Pancreas (tissue), 10 donors: ENCODE results near the gene KRTAP5-2. TPM values are rescaled to one million over a fixed set of nuclear protein-coding genes. Genes with fewer than 3 reads are reported as not detected.
A peak's percentile ranks its signal among the peaks of the same experiment; 100 is the strongest.

Source experiments
- ATAC-seq, 4 donors: fragments of 200-7000 bp; cut with Tn5 transposase; one replicate each; pipeline versions ENCODE4 v1.8.0 to v1.9.1; 2020; ENCODE audit warnings: mild to moderate bottlenecking in 4 of 4, moderate library complexity in 4 of 4
- DNase-seq, 6 donors: peaks; one replicate each; pipeline ENCODE4 v3.0.0-alpha.2; 2020
- FAIRE-seq: peaks from 2 replicates; lab custom pipeline; 2012; peaks lifted over from hg19 to GRCh38; lab: Jason Lieb, UNC
- H3K27ac ChIP-seq, 4 donors: fragments of 200-600 bp; sonication (generic); 1 replicate in 3 of 4; 2 replicates in 1 of 4; pipeline versions ENCODE4 v1.5.0 to v1.8.0; 2020
- H3K27me3 ChIP-seq, 4 donors: fragments of 200-600 bp; one replicate each; pipeline ENCODE4 v1.8.0; 2021
- H3K36me3 ChIP-seq, 3 donors: fragments of 200-600 bp; sonication (generic) in 1 of 3; one replicate each; pipeline versions ENCODE4 v1.5.0 to v1.8.0; 2020 to 2021
- H3K4me1 ChIP-seq, 3 donors: fragments of 200-600 bp; one replicate each; pipeline ENCODE4 v1.8.0; 2021
- H3K4me3 ChIP-seq, 4 donors: fragments of 200-600 bp; sonication (generic) in 2 of 4; one replicate each; pipeline versions ENCODE4 v1.5.0 to v1.8.0; 2020 to 2021
- H3K9me3 ChIP-seq, 4 donors: fragments of 200-600 bp; one replicate each; pipeline ENCODE4 v1.8.0; 2021
- WGBS, 2 donors: extraction: QIAGEN DNeasy Blood & Tissue Kit; methylation state at CpG; one replicate each; pipeline ENCODE4 v1.1.7; 2013; 5-methylcytosine and 5-hydroxymethylcytosine counted together
- intact Hi-C, 3 donors: fragments of 100-400 bp; cut with DNase I; formaldehyde crosslinking; loops; one replicate each; pipeline versions ENCODE4 v1.11.1 to v1.14.2; 2022
- polyA plus RNA-seq, 2 donors: library from polyadenylated mRNA; stranded (reverse); fragments of 200-250 nt; gene quantifications; one replicate each; pipeline ENCODE4 v1.2.3, GENCODE V29; 2013
- total RNA-seq, 6 donors: library from RNA; stranded (reverse); fragmentation: NEBNext Ultra II Directional in 4 of 6; extraction: Animal tissue kit (Norgen Biotek cat#: 25700) in 4 of 6; gene quantifications; one replicate each; pipeline versions ENCODE4 v1.2.1 to v1.2.4, GENCODE V29; 2021 to 2023
- TF ChIP-seq, protein P1 (sequence below), 4 donors: fragments of 200-600 bp; sonication (generic) in 3 of 4; IDR thresholded peaks; one replicate each; pipeline versions ENCODE4 v1.5.0 to v1.8.0; 2021; ENCODE audit warnings: antibody characterized with exemption in 4 of 4
- donor health status: healthy with polysubstance abuse.
- donor health status: DM: no; HTN: no; CAD: no; lungs with moderate emphysema.
- donor health status: DM: no; HTN: no; CAD: no.
- donor health status: control.
- donor health status: control.
- donor health status: Bipolar disorder and iron deficiency.
- donor health status: DM: yes; HTN: yes; CAD: no.
- donor health status: DM: no; HTN: no; CAD: no.
- donor health status: DM: no; HTN: no; CAD: no.
- donor health status: DM: yes; HTN: yes; CAD: no.

KRTAP5-2 gene
- total and polyA plus RNA-seq, 8 donors, result 0.15 TPM; not detected in 7

DNA sequence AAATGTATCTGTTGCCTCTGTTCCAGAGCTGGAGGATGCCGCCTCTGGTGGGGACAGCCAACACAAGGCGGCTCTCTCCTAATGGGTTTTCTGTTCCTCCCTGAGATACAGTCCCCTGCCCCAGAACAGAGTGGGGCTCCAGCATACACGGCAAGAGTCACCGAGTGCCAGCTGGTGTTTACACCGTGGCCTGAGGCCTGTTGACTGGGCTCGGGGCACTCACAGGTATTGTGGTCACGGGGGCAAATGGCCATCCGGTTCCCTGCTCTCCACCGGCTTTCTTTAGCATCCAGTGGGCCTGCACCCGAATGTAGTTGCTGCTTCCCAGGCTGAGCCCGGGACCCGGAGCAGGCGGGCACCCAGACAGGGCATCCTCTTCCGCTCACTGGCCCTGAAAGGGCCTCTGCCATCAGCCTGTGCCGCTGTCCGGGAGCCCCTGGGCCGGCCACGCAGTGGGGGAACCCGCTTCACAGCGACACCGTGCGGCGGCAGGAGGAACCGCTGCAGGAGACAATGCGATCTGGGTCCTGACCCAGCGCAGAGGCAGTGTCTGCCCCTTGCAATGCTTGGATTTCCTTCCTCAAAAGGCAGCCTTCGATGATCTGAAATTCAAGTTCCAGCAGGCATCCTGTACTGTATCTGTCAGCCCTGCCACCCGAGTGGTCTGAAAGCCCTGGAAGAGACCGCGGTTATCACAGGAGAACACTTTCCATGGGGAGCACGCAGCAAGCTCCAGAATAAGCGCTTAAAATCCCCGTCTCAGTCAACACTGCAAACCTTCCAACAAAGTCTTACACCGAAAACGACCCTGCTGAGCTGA is 30.6 kb upstream of the KRTAP5-2 start:
- WGBS, 2 donors, result 26 to 28% methylated on average over 35 of the region's 35 CpGs
- TF ChIP-seq, protein P1, sequence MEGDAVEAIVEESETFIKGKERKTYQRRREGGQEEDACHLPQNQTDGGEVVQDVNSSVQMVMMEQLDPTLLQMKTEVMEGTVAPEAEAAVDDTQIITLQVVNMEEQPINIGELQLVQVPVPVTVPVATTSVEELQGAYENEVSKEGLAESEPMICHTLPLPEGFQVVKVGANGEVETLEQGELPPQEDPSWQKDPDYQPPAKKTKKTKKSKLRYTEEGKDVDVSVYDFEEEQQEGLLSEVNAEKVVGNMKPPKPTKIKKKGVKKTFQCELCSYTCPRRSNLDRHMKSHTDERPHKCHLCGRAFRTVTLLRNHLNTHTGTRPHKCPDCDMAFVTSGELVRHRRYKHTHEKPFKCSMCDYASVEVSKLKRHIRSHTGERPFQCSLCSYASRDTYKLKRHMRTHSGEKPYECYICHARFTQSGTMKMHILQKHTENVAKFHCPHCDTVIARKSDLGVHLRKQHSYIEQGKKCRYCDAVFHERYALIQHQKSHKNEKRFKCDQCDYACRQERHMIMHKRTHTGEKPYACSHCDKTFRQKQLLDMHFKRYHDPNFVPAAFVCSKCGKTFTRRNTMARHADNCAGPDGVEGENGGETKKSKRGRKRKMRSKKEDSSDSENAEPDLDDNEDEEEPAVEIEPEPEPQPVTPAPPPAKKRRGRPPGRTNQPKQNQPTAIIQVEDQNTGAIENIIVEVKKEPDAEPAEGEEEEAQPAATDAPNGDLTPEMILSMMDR (IDR thresholded peaks at IDR 0.05), result peak; percentile 88 to 97 (median 93)
- DNase-seq (peak in 5 of 6 donors; percentile 34 to 91 (median 69)), FAIRE-seq (no peak), ATAC-seq (peak; percentile 53 to 92 (median 80))
- intact Hi-C loops, result loop anchor here in 1 of 3 donors (5.0 kb wide), 1 partner anchor 81 kb away; no protein-coding TSS in a partner anchor
- Histone ChIP-seq H3K4me3 (no peak overlapping the region), H3K9me3 (no peaks in the 10 kb centered on the region), H3K27ac (no peak overlapping the region), H3K4me1 (peaks cover 0 to 4% (median 0%) of the 10 kb centered on the region in 3 donors), H3K36me3 (no peaks in the 10 kb centered on the region), H3K27me3 (no peaks in the 10 kb centered on the region)

DNA sequence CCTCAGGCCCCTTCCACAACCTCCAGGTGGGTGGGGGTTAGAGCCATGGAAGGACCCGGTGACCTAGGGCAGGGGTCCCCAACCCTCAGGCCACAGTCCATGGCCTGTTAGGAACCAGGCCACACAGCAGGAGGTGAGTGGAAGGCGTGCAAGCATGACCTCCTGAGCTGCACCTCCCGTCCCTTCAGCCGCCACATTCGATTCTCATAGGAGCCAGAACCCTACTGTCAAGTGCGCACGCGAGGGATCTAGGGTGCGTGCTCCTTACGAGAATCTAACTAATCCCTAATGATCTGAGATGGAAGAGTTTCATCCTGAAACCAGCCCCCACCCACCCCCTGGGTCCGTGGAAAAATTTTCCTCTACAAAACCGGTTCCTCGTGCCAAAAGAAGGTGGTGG is 27.4 kb upstream of the KRTAP5-2 start:
- H3K27me3 ChIP-seq, result no peaks in the 10 kb centered on the region
- DNase-seq (peak in 1 of 6 donors; percentile 37), ATAC-seq (no peak), FAIRE-seq (no peak)
- no peaks in the 10 kb centered on the region for H3K4me1 ChIP-seq
- TF ChIP-seq, protein P1 (IDR thresholded peaks at IDR 0.05), result no peak
- no peaks in the 10 kb centered on the region for H3K36me3 ChIP-seq
- WGBS, 2 donors, result 70 to 73% methylated on average over 13 of the region's 13 CpGs
- no peak overlapping the region for H3K4me3 ChIP-seq
- intact Hi-C loops, result loop anchor here in 1 of 3 donors (5.0 kb wide), 1 partner anchor 78 kb away; no protein-coding TSS in a partner anchor
- H3K9me3 ChIP-seq, result no peaks in the 10 kb centered on the region
- H3K27ac ChIP-seq, result no peak overlapping the region

DNA sequence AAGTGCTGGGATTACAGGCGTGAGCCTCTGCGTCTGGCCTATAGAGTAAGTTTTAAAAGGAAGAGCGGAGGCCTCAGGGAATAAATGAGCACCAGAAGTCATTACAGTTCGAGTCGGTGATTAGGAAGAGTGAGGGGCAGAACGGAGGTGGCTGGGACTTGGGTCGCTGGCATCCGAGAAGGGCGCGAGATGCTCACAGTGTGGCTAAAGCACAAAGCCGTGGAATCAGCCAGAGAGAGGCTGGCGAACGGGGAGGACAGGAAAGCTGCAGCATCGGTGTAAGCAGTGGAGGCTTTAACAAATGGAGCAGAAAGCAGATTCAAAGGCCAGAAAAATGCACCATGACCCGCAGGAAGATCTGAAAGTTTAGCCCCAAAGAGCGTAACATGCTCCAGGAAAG is 26.5 kb upstream of the KRTAP5-2 start:
- Histone ChIP-seq H3K27ac (no peak overlapping the region), H3K36me3 (no peaks in the 10 kb centered on the region), H3K9me3 (no peaks in the 10 kb centered on the region), H3K4me3 (no peak overlapping the region), H3K27me3 (no peaks in the 10 kb centered on the region), H3K4me1 (no peaks in the 10 kb centered on the region)
- TF ChIP-seq, protein P1 (IDR thresholded peaks at IDR 0.05), result no peak
- FAIRE-seq, result no peak
- no peak for ATAC-seq
- intact Hi-C loops, result loop anchor here in 1 of 3 donors (5.0 kb wide), 1 partner anchor 77 kb away; no protein-coding TSS in a partner anchor
- 84 to 86% methylated on average over 16 of the region's 16 CpGs for WGBS, 2 donors
- peak in 1 of 6 donors; percentile 28 for DNase-seq

DNA sequence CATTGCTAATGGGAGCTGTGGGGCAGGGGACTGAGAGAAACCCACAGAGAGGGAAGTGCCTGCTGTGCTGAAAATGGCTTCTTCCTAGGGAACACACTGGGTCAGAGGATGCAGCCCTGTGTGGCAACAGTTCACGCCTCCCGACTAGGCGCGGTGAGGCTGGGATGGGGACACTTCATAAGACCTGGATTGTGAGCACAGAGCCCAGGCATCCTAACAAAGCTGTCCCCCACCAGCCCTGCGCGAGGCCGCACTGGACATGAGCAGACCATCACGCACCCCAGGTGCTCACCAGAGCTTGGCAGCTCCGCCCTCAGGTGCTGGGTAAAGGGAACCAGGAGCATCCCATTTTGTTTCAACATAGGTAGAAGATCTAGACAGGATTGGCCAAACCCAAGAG is 25.6 kb upstream of the KRTAP5-2 start:
- H3K27me3 ChIP-seq, result no peaks in the 10 kb centered on the region

More for the DNA sequence above, 25.6 kb upstream of the KRTAP5-2 start:
- H3K4me1 ChIP-seq, result no peaks in the 10 kb centered on the region
- 78 to 86% methylated on average over 9 of the region's 9 CpGs for WGBS, 2 donors
- H3K27ac ChIP-seq, result no peak overlapping the region
- TF ChIP-seq, protein P1 (IDR thresholded peaks at IDR 0.05), result no peak
- ATAC-seq (no peak), FAIRE-seq (no peak), DNase-seq (no peak)
- no peak overlapping the region for H3K4me3 ChIP-seq
- no peaks in the 10 kb centered on the region for H3K9me3 ChIP-seq
- H3K36me3 ChIP-seq, result no peaks in the 10 kb centered on the region
- intact Hi-C loops, result no loop called here
